Stimulated activated CD8-positive, alpha-beta memory T cell treated with anti-CD3 and anti-CD28 coated beads, Interleukin-15, amount 100 ng/mL, for 1 hour (primary cell): Measurements from ENCODE around the gene SDK1.

Source experiments
- DNase-seq: peaks from one replicate; pipeline ENCODE4 v3.0.0-alpha.2; 2020; ENCODE audit warnings: low read depth

SDK1 gene

GRCh38 chr7:4178416-4178815 lies 877.4 kb downstream of the SDK1 start:
- no peak for DNase-seq

- DNase-seq = no peak
These were observed 878.0 kb downstream of the SDK1 start for GRCh38 chr7:4178916-4179687.

- DNase-seq = no peak
These were observed 878.8 kb downstream of the SDK1 start for GRCh38 chr7:4179688-4180380.

- no peak for DNase-seq
These were observed 880.4 kb downstream of the SDK1 start for GRCh38 chr7:4181446-4181845.

GRCh38 chr7:4182605-4183300 lies 881.7 kb downstream of the SDK1 start:
- no peak for DNase-seq

GRCh38 chr7:4184653-4185052 lies 883.6 kb downstream of the SDK1 start:
- DNase-seq = no peak

- DNase-seq = no peak
These were observed 884.1 kb downstream of the SDK1 start for GRCh38 chr7:4185136-4185535.

- no peak for DNase-seq
These were observed 884.9 kb downstream of the SDK1 start for GRCh38 chr7:4185721-4186512.

GRCh38 chr7:4186513-4186780 lies 885.4 kb downstream of the SDK1 start:
- DNase-seq = no peak

- DNase-seq = no peak
These were observed 887.6 kb downstream of the SDK1 start for GRCh38 chr7:4188651-4189050.

GRCh38 chr7:4189131-4189570 lies 888.1 kb downstream of the SDK1 start:
- DNase-seq = no peak

GRCh38 chr7:4190010-4190981 lies 889.2 kb downstream of the SDK1 start:
- DNase-seq = no peak

- no peak for DNase-seq
These were observed 890.0 kb downstream of the SDK1 start for GRCh38 chr7:4191046-4191445.

GRCh38 chr7:4191525-4191924 lies 890.5 kb downstream of the SDK1 start:
- no peak for DNase-seq

GRCh38 chr7:4195660-4196059 lies 894.6 kb downstream of the SDK1 start:
- no peak for DNase-seq

GRCh38 chr7:4196121-4196819 lies 895.2 kb downstream of the SDK1 start:
- no peak for DNase-seq

GRCh38 chr7:4198301-4198700 lies 897.2 kb downstream of the SDK1 start:
- no peak for DNase-seq

GRCh38 chr7:4200546-4201094 lies 899.6 kb downstream of the SDK1 start:
- DNase-seq = no peak

GRCh38 chr7:4201566-4201965 lies 900.5 kb downstream of the SDK1 start:
- DNase-seq = no peak

GRCh38 chr7:4202154-4202736 lies 901.2 kb downstream of the SDK1 start:
- DNase-seq = no peak
